SK-N-SH (cell line): ENCODE results near the gene CD180. TPM values are rescaled to one million over a fixed set of nuclear protein-coding genes. Genes with fewer than 3 reads are reported as not detected.

Experiments used
- CTCF ChIA-PET: fragments of 300-600, 350-600 bp; formaldehyde crosslinking; extraction: SDS; loops from one replicate; lab custom pipeline; 2021; lab: Yijun Ruan, JAX
- POLR2A ChIA-PET: fragments of 350-600 bp; sonication (Branson Sonifier 250); formaldehyde crosslinking; extraction: SDS; loops from one replicate; lab custom pipeline; 2020; ENCODE audit warnings: antibody characterized with exemption, inconsistent platforms; lab: Yijun Ruan, JAX
- DNase-seq: peaks from one replicate; pipeline ENCODE4 v3.0.0; 2012
- H2AFZ ChIP-seq: fragments of 200-600 bp; sonication (generic); 2 replicates; pipeline ENCODE4 v1.8.1; 2016; ENCODE audit warnings: antibody characterized with exemption, mild to moderate bottlenecking, low read depth
- H3F3A ChIP-seq: fragments of 200-600 bp; sonication (generic); replicated peaks from 2 replicates; pipeline ENCODE3; 2016; ENCODE audit warnings: antibody characterized with exemption, mild to moderate bottlenecking; ENCODE audit not compliant: insufficient read depth
- H3K27ac ChIP-seq, 2 experiments: fragments of 200-500 bp in 1 of 2; fragments of 200-600 bp in 1 of 2; sonication (Bioruptor generic) in 1 of 2; sonication (generic), shearing (Covaris generic) in 1 of 2; 2 replicates each; pipeline versions ENCODE4 v1.5.1 to v1.6.1; 2014 to 2016; ENCODE audit warnings: low read depth in 2 of 2, inconsistent platforms in 1 of 2, low read length in 1 of 2, mild to moderate bottlenecking in 1 of 2, mixed read lengths in 1 of 2
- H3K27me3 ChIP-seq: fragments of 200-600 bp; sonication (generic), shearing (Covaris generic); 2 replicates; pipeline ENCODE4 v1.6.1; 2016; ENCODE audit warnings: mixed run types; ENCODE audit not compliant: insufficient read depth
- H3K36me3 ChIP-seq, 2 experiments: fragments of 200-500 bp in 1 of 2; fragments of 200-600 bp in 1 of 2; sonication (Bioruptor generic) in 1 of 2; sonication (generic) in 1 of 2; replicated peaks in 1 of 2; 2 replicates each; pipeline versions ENCODE3 to v1.5.1; 2014 to 2016; ENCODE audit warnings: low read length in 1 of 2, mild to moderate bottlenecking in 1 of 2; ENCODE audit not compliant: insufficient read depth in 2 of 2, control insufficient read depth in 1 of 2
- H3K4me1 ChIP-seq, 2 experiments: fragments of 200-500 bp in 1 of 2; fragments of 200-600 bp in 1 of 2; sonication (Bioruptor generic) in 1 of 2; sonication (generic), shearing (Covaris generic) in 1 of 2; 2 replicates each; pipeline versions ENCODE4 v1.5.1 to v1.6.1; 2014 to 2016; ENCODE audit warnings: low read depth in 1 of 2, low read length in 1 of 2, mixed run types in 1 of 2; ENCODE audit not compliant: insufficient read depth in 2 of 2, control insufficient read depth in 1 of 2
- H3K4me2 ChIP-seq: fragments of 200-600 bp; sonication (generic), shearing (Covaris generic); 2 replicates; pipeline ENCODE4 v1.6.1; 2017; ENCODE audit warnings: mixed run types
- H3K4me3 ChIP-seq, 2 experiments: fragments of 200-500 bp in 1 of 2; fragments of 200-600 bp in 1 of 2; sonication (Bioruptor generic) in 1 of 2; sonication (generic), shearing (Covaris generic) in 1 of 2; 2 replicates each; pipeline versions ENCODE4 v1.5.1 to v1.8.1; 2014 to 2016; ENCODE audit warnings: low read depth in 2 of 2, inconsistent platforms in 1 of 2, low read length in 1 of 2, mild to moderate bottlenecking in 1 of 2, mixed read lengths in 1 of 2, moderate library complexity in 1 of 2
- H3K79me2 ChIP-seq: fragments of 200-600 bp; sonication (generic); 2 replicates; pipeline ENCODE4 v1.8.1; 2017; ENCODE audit warnings: mild to moderate bottlenecking; ENCODE audit not compliant: insufficient read depth
- H3K9ac ChIP-seq: fragments of 200-600 bp; sonication (generic); 2 replicates; pipeline ENCODE4 v1.6.1; 2017; ENCODE audit warnings: mixed run types
- H3K9me2 ChIP-seq: fragments of 200-600 bp; sonication (generic); 2 replicates; pipeline ENCODE4 v1.6.1; 2017; ENCODE audit warnings: mixed run types
- H3K9me3 ChIP-seq: fragments of 200-600 bp; sonication (generic); 2 replicates; pipeline ENCODE4 v1.6.1; 2017; ENCODE audit warnings: mixed run types, mild to moderate bottlenecking, moderate library complexity
- H4K20me1 ChIP-seq: fragments of 200-600 bp; sonication (generic); 2 replicates; pipeline ENCODE4 v1.6.1; 2017; ENCODE audit warnings: mild to moderate bottlenecking, mixed run types; ENCODE audit not compliant: insufficient read depth
- ELF1 ChIP-seq: IDR thresholded peaks from 2 replicates; pipeline ENCODE4 v1.4.0; 2012
- EP300 ChIP-seq, 2 experiments: IDR thresholded peaks; 2 replicates each; pipeline versions ENCODE4 v1.4.0 to v1.6.1; 2012; ENCODE audit warnings: borderline replicate concordance in 1 of 2, low read depth in 1 of 2, low read length in 1 of 2
- FOSL2 ChIP-seq: IDR thresholded peaks from 2 replicates; pipeline ENCODE4 v1.4.0; 2012; ENCODE audit warnings: low read depth, mild to moderate bottlenecking, moderate library complexity, borderline replicate concordance
- FOXJ3 ChIP-seq: sonication (generic); formaldehyde crosslinking; IDR thresholded peaks from 2 replicates; pipeline ENCODE4 v1.5.1; 2020; ENCODE audit warnings: mild to moderate bottlenecking, missing genetic modification reagents
- GATA2 ChIP-seq: sonication (generic); formaldehyde crosslinking; IDR thresholded peaks from 2 replicates; pipeline ENCODE4 v1.5.0; 2020; ENCODE audit warnings: mild to moderate bottlenecking, missing genetic modification reagents
- IRF3 ChIP-seq: fragments of 150-350 bp; IDR thresholded peaks from 2 replicates; pipeline ENCODE4 v1.6.1; 2016; ENCODE audit warnings: mild to moderate bottlenecking, low read depth, low read length
- JUND ChIP-seq: IDR thresholded peaks from 2 replicates; pipeline ENCODE4 v1.4.0; 2012
- MEF2A ChIP-seq: IDR thresholded peaks from 2 replicates; pipeline ENCODE4 v1.4.0; 2012; ENCODE audit warnings: low read depth, borderline replicate concordance
- PBX3 ChIP-seq: IDR thresholded peaks from 2 replicates; pipeline ENCODE4; 2012
- POLR2AphosphoS5 ChIP-seq: IDR thresholded peaks from 2 replicates; pipeline ENCODE4 v1.6.1; 2012; ENCODE audit warnings: low read depth, low read length
- RAD21 ChIP-seq: IDR thresholded peaks from 2 replicates; pipeline ENCODE4 v1.6.1; 2012; ENCODE audit warnings: mild to moderate bottlenecking, low read length
- RCOR1 ChIP-seq: fragments of 150-350 bp; IDR thresholded peaks from 2 replicates; pipeline ENCODE4 v1.6.1; 2017; ENCODE audit warnings: antibody characterized with exemption, low read length
- REST ChIP-seq: IDR thresholded peaks from 2 replicates; pipeline ENCODE4 v1.6.1; 2012; ENCODE audit warnings: mild to moderate bottlenecking, low read depth, low read length, moderate library complexity
- RXRA ChIP-seq: IDR thresholded peaks from 2 replicates; pipeline ENCODE4 v1.4.0; 2012; ENCODE audit warnings: low read depth, mild to moderate bottlenecking, borderline replicate concordance
- SMC3 ChIP-seq: IDR thresholded peaks from 2 replicates; pipeline ENCODE4 v1.6.1; 2012; ENCODE audit warnings: low read depth, low read length, improper control_type of control experiment
- TAF1 ChIP-seq: IDR thresholded peaks from 2 replicates; pipeline ENCODE4 v1.6.1; 2012; ENCODE audit warnings: low read depth, mild to moderate bottlenecking, low read length, moderate library complexity, borderline replicate concordance
- USF1 ChIP-seq: IDR thresholded peaks from 2 replicates; pipeline ENCODE4 v1.4.0; 2012; ENCODE audit warnings: low read depth, borderline replicate concordance
- USF2 ChIP-seq: fragments of 150-350 bp; IDR thresholded peaks from 2 replicates; pipeline ENCODE4 v1.6.1; 2017; ENCODE audit warnings: antibody characterized with exemption, low read length, low read depth, borderline replicate concordance
- YY1 ChIP-seq: IDR thresholded peaks from 2 replicates; pipeline ENCODE4 v1.4.0; 2012; ENCODE audit warnings: low read depth, mild to moderate bottlenecking
- WGBS: methylation state at CpG from one replicate; pipeline ENCODE4 v1.1.6; 2017; ENCODE audit warnings: low lambda C conversion rate; 5-methylcytosine and 5-hydroxymethylcytosine counted together
- polyA plus RNA-seq, 3 experiments: library from polyadenylated mRNA; depleted of rRNA; stranded (reverse); fragments of >200 nt; gene quantifications; 2 replicates each; pipeline ENCODE4 v1.2.3, GENCODE V29; 2012

The CD180 gene
- polyA plus RNA-seq, 1 of the 3 experiments (the other 2 are of a cell fraction), result 0.02 TPM

- Histone ChIP-seq H3K4me3 (no peak overlapping the region), H3K9me3 (no peaks in the 10 kb centered on the region), H3K4me2 (no peak overlapping the region), H3K27me3 (no peaks in the 10 kb centered on the region), H4K20me1 (no peaks in the 10 kb centered on the region), H3K9me2 (no peaks in the 10 kb centered on the region), H3K79me2 (no peaks in the 10 kb centered on the region), H3K9ac (no peak overlapping the region), H2AFZ (no peak overlapping the region), H3K27ac (no peak overlapping the region), H3K36me3 (peaks cover 0 to 39% of the 10 kb centered on the region in 2 experiments), H3K4me1 (no peaks in the 10 kb centered on the region), H3F3A (no peaks in the 10 kb centered on the region)
- no peak for DNase-seq
- 84% methylated on average over 4 of the region's 4 CpGs for whole genome bisulfite sequencing
- TF ChIP-seq USF1 (no peak), REST (no peak), TAF1 (no peak), POLR2AphosphoS5 (no peak), USF2 (no peak), RAD21 (no peak), SMC3 (no peak), RCOR1 (no peak), FOXJ3 (CRISPR knock-in tag) (no peak), IRF3 (no peak), FOSL2 (no peak), RXRA (no peak), PBX3 (no peak), JUND (no peak), GATA2 (CRISPR knock-in tag) (no peak), EP300 (IDR thresholded peaks at IDR 0.05; ENCODE audit: borderline replicate concordance in 1 of 2, low read depth in 1 of 2, low read length in 1 of 2) (no peak), ELF1 (no peak), YY1 (no peak), MEF2A (no peak)
- POLR2A ChIA-PET, result no interaction called here
- CTCF ChIA-PET, result interaction anchor here (0.6 to 5.9 kb wide), 8 partner anchors 9 to 332 kb away, joined by 3 to 26 read pairs (median 4); no protein-coding TSS in a partner anchor
These were observed 49.6 kb downstream of the CD180 start for GRCh38 chr5:67146981-67147380.
